AG08396 (cell line): ENCODE measurements around the gene CCDC51.

Experiments
- DNase-seq: peaks from one replicate; pipeline ENCODE4 v3.0.0; 2012; ENCODE audit warnings: low spot score, mixed read lengths

Gene CCDC51

GRCh38 chr3:48419149-48419548 lies 20.8 kb downstream of the CCDC51 start:
- no peak for DNase-seq

GRCh38 chr3:48418651-48419050 lies 21.3 kb downstream of the CCDC51 start:
- DNase-seq, result no peak

- no peak for DNase-seq
These were observed 21.8 kb downstream of the CCDC51 start for GRCh38 chr3:48418140-48418539.

- DNase-seq, result no peak
These were observed 22.3 kb downstream of the CCDC51 start for GRCh38 chr3:48417529-48418108.

GRCh38 chr3:48416546-48416945 lies 23.4 kb downstream of the CCDC51 start:
- DNase-seq, result no peak

GRCh38 chr3:48416091-48416505 lies 23.8 kb downstream of the CCDC51 start:
- DNase-seq, result no peak

GRCh38 chr3:48415251-48415953 lies 24.5 kb downstream of the CCDC51 start:
- no peak for DNase-seq

GRCh38 chr3:48414376-48415250 lies 25.3 kb downstream of the CCDC51 start:
- DNase-seq, result no peak

GRCh38 chr3:48413611-48414010 lies 26.3 kb downstream of the CCDC51 start:
- DNase-seq, result no peak

- no peak for DNase-seq
These were observed 26.8 kb downstream of the CCDC51 start for GRCh38 chr3:48413086-48413485.

GRCh38 chr3:48412375-48413001 lies 27.4 kb downstream of the CCDC51 start:
- DNase-seq, result no peak

- DNase-seq, result no peak
These were observed 28.1 kb downstream of the CCDC51 start for GRCh38 chr3:48411606-48412374.

- DNase-seq, result no peak
These were observed 28.8 kb downstream of the CCDC51 start for GRCh38 chr3:48411041-48411588.

GRCh38 chr3:48410205-48411040 lies 29.5 kb downstream of the CCDC51 start:
- no peak for DNase-seq

- DNase-seq, result no peak
These were observed 30.4 kb downstream of the CCDC51 start for GRCh38 chr3:48409291-48410201.

GRCh38 chr3:48408823-48409281 lies 31.1 kb downstream of the CCDC51 start:
- DNase-seq, result no peak

GRCh38 chr3:48407542-48408099 lies 32.3 kb downstream of the CCDC51 start:
- no peak for DNase-seq

- no peak for DNase-seq
These were observed 33.2 kb downstream of the CCDC51 start for GRCh38 chr3:48406443-48407431.
